Muscle layer of duodenum (tissue), 2 donors: ENCODE measurements around the gene POLRMT.
A peak's percentile ranks its signal among the peaks of the same experiment; 100 is the strongest.

Experiments used
- H3K27ac ChIP-seq: one replicate; pipeline ENCODE4 v1.7.0; 2013; ENCODE audit warnings: mild to moderate bottlenecking, low read length
- H3K27me3 ChIP-seq: one replicate; pipeline ENCODE4 v1.7.0; 2013; ENCODE audit warnings: low read depth, mild to moderate bottlenecking, control low read depth, low read length
- H3K36me3 ChIP-seq, 2 donors: one replicate each; pipeline ENCODE4 v1.7.0; 2013; ENCODE audit warnings: low read length in 2 of 2, control low read depth in 1 of 2, mild to moderate bottlenecking in 1 of 2; ENCODE audit not compliant: insufficient read depth in 2 of 2, control insufficient read depth in 1 of 2
- H3K4me1 ChIP-seq, 2 donors: one replicate each; pipeline ENCODE4 v1.7.0; 2013; ENCODE audit warnings: low read length in 2 of 2, mild to moderate bottlenecking in 2 of 2, control low read depth in 1 of 2, moderate library complexity in 1 of 2; ENCODE audit not compliant: insufficient read depth in 2 of 2, control insufficient read depth in 1 of 2
- H3K4me3 ChIP-seq, 2 donors: one replicate each; pipeline ENCODE4 v1.7.0; 2013; ENCODE audit warnings: low read length in 2 of 2, low read depth in 1 of 2, mild to moderate bottlenecking in 1 of 2
- H3K9me3 ChIP-seq, 2 donors: one replicate each; pipeline ENCODE4 v1.7.0; 2013; ENCODE audit warnings: low read length in 2 of 2, control low read depth in 1 of 2, mild to moderate bottlenecking in 1 of 2; ENCODE audit not compliant: control insufficient read depth in 1 of 2
- donor health status: healthy.

The POLRMT gene

DNA sequence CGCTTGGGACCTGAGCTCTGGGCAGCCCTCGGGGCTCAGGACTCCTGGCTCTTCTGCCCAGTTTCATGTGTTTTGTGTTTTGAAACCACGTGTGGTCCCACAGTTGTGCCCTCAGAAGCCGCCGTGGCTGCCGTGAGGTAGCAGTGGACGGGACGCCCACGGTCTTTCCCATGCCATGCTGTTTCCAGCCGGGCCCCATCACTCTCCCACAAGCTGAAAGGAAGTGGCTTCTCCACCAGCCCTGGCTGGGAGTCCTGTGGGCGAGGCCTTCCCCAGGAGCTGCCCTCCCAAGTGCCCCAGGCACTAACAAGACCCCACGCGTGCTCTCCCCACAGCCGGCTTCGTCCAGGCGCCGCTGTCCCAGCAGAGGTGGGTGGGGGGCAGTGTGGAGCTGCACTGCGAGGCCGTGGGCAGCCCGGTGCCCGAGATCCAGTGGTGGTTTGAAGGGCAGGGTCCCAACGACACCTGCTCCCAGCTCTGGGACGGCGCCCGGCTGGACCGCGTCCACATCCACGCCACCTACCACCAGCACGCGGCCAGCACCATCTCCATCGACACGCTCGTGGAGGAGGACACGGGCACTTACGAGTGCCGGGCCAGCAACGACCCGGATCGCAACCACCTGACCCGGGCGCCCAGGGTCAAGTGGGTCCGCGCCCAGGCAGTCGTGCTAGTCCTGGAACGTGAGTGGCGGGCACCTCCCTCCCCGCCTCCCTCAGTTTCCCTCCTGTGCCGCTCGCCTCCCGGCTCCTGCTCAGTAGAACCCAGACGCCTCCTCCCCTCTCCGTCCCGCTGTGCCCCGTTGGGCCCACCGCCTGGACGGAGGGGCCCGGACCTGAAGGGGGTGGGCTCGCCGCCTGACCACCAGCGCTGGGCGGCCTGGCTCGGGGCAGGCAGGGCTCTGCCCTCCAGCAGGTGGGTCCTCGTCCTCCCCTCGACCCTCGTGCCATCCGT is 55.6 kb downstream of the POLRMT start:
- peaks cover 5 to 28% of the 10 kb centered on the region in 2 donors for H3K4me1 ChIP-seq
- no peaks in the 10 kb centered on the region for H3K9me3 ChIP-seq
- H3K27me3 ChIP-seq, result no peaks in the 10 kb centered on the region
- H3K27ac ChIP-seq, result no peak overlapping the region
- H3K36me3 ChIP-seq, result peaks cover 0 to 37% of the 10 kb centered on the region in 2 donors
- H3K4me3 ChIP-seq, result no peak overlapping the region

DNA sequence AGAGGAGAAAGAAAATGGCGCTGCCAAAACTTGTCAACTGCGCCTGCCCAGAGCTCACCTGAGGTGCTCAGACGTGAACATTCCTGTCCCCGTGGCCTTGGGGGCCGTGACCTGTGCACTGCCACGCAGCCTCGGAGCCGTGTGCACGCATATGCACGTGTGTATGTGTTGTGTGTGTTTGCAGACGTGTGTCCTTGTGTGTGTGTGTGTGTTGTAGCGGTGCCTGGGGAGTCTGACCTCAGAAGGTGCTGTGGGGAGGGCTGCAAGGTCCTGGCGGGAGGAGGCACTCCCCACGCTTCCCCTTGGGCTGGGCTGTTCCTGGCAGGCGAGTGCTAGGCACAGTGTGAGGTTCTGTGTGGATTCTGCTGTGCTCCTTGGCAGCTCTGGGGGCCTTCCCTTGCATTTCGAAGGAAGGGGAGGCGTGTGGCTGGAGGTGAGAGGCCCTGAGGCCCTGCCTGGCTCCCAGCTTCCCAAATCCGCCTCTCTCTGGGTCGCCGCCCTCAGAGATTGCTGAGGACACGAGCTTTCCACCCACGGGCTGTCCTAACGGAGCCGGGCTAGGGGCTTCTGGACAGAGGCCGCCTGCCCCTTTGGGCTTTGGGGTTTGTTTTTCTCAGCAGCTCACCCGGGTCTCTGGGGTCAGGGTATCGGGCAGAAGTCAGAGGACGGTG is 56.4 kb downstream of the POLRMT start:
- no peak overlapping the region for H3K4me3 ChIP-seq
- H3K4me1 ChIP-seq, result peaks cover 5 to 29% of the 10 kb centered on the region in 2 donors
- H3K9me3 ChIP-seq, result no peaks in the 10 kb centered on the region
- H3K27ac ChIP-seq, result no peak overlapping the region
- H3K27me3 ChIP-seq, result no peaks in the 10 kb centered on the region
- peaks cover 0 to 30% of the 10 kb centered on the region in 2 donors for H3K36me3 ChIP-seq

- Histone ChIP-seq H3K9me3 (no peaks in the 10 kb centered on the region), H3K4me3 (peak overlapping the region in 1 of 2 donors; percentile 44), H3K4me1 (peaks cover 10 to 33% of the 10 kb centered on the region in 2 donors), H3K36me3 (peaks cover 0 to 20% of the 10 kb centered on the region in 2 donors), H3K27me3 (no peaks in the 10 kb centered on the region), H3K27ac (no peak overlapping the region)
Measured at GRCh38 chr19:575527-576506, 57.5 kb downstream of the POLRMT start.

GRCh38 chr19:574658-575526 is 58.4 kb downstream of the POLRMT start:
- no peak overlapping the region for H3K27ac ChIP-seq
- H3K27me3 ChIP-seq, result no peaks in the 10 kb centered on the region
- peaks cover 0 to 13% of the 10 kb centered on the region in 2 donors for H3K36me3 ChIP-seq
- peak overlapping the region; percentile 42 to 44 for H3K4me3 ChIP-seq
- peaks cover 10 to 33% of the 10 kb centered on the region in 2 donors for H3K4me1 ChIP-seq
- H3K9me3 ChIP-seq, result no peaks in the 10 kb centered on the region

- Histone ChIP-seq H3K4me3 (peak overlapping the region; percentile 87 to 96), H3K36me3 (peaks cover 0 to 7% of the 10 kb centered on the region in 2 donors), H3K4me1 (peaks cover 10 to 33% of the 10 kb centered on the region in 2 donors), H3K27ac (peak overlapping the region; percentile 51), H3K9me3 (no peaks in the 10 kb centered on the region), H3K27me3 (no peaks in the 10 kb centered on the region)
Measured at GRCh38 chr19:573519-573825, 59.9 kb downstream of the POLRMT start.

GRCh38 chr19:572743-573518 is 60.4 kb downstream of the POLRMT start:
- peak overlapping the region; percentile 51 for H3K27ac ChIP-seq
- H3K9me3 ChIP-seq, result no peaks in the 10 kb centered on the region
- H3K27me3 ChIP-seq, result no peaks in the 10 kb centered on the region
- H3K4me3 ChIP-seq, result peak overlapping the region; percentile 87 to 96
- H3K36me3 ChIP-seq, result peaks cover 0 to 3% of the 10 kb centered on the region in 2 donors
- H3K4me1 ChIP-seq, result peaks cover 10 to 33% of the 10 kb centered on the region in 2 donors

GRCh38 chr19:572140-572742 is 61.1 kb downstream of the POLRMT start, which contains the start of gene BSG:
BSG (plus strand) TSS chr19:572596; CDS start chr19:572635, 39 bp downstream.
- no peaks in the 10 kb centered on the region for H3K9me3 ChIP-seq
- no peaks in the 10 kb centered on the region for H3K36me3 ChIP-seq
- H3K4me1 ChIP-seq, result peaks cover 10 to 33% of the 10 kb centered on the region in 2 donors
- H3K4me3 ChIP-seq, result peak within 1 kb of the TSS; percentile 87 to 96
- H3K27me3 ChIP-seq, result no peaks in the 10 kb centered on the region
- H3K27ac ChIP-seq, result peak within 1 kb of the TSS; percentile 80

DNA sequence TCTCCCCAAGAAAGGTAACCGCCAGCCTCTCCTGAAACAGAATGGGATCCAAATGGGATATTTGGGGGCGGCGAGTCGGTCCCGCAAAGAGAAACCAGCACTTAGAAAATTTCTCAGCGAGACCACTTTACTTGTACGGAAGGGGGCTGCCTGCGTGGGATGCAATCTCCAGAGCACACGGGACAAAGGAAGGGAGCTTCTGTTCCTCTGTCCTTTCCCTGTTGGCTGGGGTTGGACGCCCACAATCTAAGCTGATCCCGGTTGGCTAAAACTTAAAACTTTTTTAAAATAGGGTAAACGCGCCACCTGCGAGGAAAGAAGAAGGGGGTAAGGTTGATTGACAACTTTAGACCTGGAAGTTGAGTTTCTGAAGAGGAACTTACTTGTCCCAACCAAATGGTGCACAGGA is 61.8 kb downstream of the POLRMT start:
- Histone ChIP-seq H3K36me3 (no peaks in the 10 kb centered on the region), H3K27ac (peak overlapping the region; percentile 80), H3K4me1 (peaks cover 10 to 33% of the 10 kb centered on the region in 2 donors), H3K27me3 (no peaks in the 10 kb centered on the region), H3K9me3 (no peaks in the 10 kb centered on the region), H3K4me3 (peak overlapping the region; percentile 60 to 61)

- H3K4me1 ChIP-seq, result peaks cover 10 to 30% of the 10 kb centered on the region in 2 donors
- H3K9me3 ChIP-seq, result no peaks in the 10 kb centered on the region
- H3K4me3 ChIP-seq, result peak overlapping the region; percentile 60 to 61
- H3K27ac ChIP-seq, result peak overlapping the region; percentile 80
- no peaks in the 10 kb centered on the region for H3K27me3 ChIP-seq
- H3K36me3 ChIP-seq, result no peaks in the 10 kb centered on the region
Measured at GRCh38 chr19:570937-571565, 62.3 kb downstream of the POLRMT start.
